SU-DHL-6 (cell line): Measurements from ENCODE around the gene SRP19.
"Not testable (repeated sequence)": the region's sequence is repeated elsewhere in the genome, so short reads cannot be mapped to it uniquely, and the experiment has no call there.

Source experiments
- H2AFZ ChIP-seq: fragments of 200-600 bp; sonication (generic); 2 replicates; pipeline ENCODE4 v1.6.1; 2014; ENCODE audit warnings: low read depth, mild to moderate bottlenecking, moderate library complexity, mixed read lengths, antibody characterized with exemption, low read length; ENCODE audit not compliant: severe bottlenecking
- H3F3A ChIP-seq: fragments of 200-600 bp; shearing (Covaris generic); 2 replicates; pipeline ENCODE4 v1.6.0; 2016; ENCODE audit warnings: antibody characterized with exemption, mild to moderate bottlenecking; ENCODE audit not compliant: insufficient read depth
- H3K27ac ChIP-seq: fragments of 200-600 bp; sonication (generic); 2 replicates; pipeline ENCODE4 v1.5.1; 2016; ENCODE audit warnings: low read depth, mild to moderate bottlenecking, low read length, moderate library complexity, mixed read lengths
- H3K27me3 ChIP-seq: fragments of 200-600 bp; sonication (generic), shearing (Covaris generic); 2 replicates; pipeline ENCODE4 v1.6.0; 2014; ENCODE audit warnings: mild to moderate bottlenecking, low read length
- H3K36me3 ChIP-seq: fragments of 200-600 bp; sonication (generic); 2 replicates; pipeline ENCODE4 v1.6.1; 2014; ENCODE audit warnings: mild to moderate bottlenecking, low read length, mixed read lengths
- H3K4me2 ChIP-seq: fragments of 300-600, 200-600 bp; shearing (Covaris generic), sonication (generic); 2 replicates; pipeline ENCODE4 v1.6.0; 2014; ENCODE audit warnings: low read length, low read depth, mild to moderate bottlenecking; ENCODE audit not compliant: poor library complexity, severe bottlenecking
- H3K4me3 ChIP-seq: fragments of 200-600 bp; sonication (generic); 2 replicates; pipeline ENCODE4 v1.5.1; 2014; ENCODE audit warnings: antibody characterized with exemption, low read length, mild to moderate bottlenecking, mixed read lengths; ENCODE audit not compliant: insufficient read depth, poor library complexity, severe bottlenecking
- H3K79me2 ChIP-seq: fragments of 200-600 bp; sonication (generic); 2 replicates; pipeline ENCODE4 v1.6.1; 2014; ENCODE audit warnings: mild to moderate bottlenecking, low read length, moderate library complexity; ENCODE audit not compliant: insufficient read depth
- H3K9ac ChIP-seq: fragments of 200-600 bp; sonication (generic); 2 replicates; pipeline ENCODE4 v1.7.0; 2014; ENCODE audit warnings: mild to moderate bottlenecking, low read length
- H3K9me2 ChIP-seq: fragments of 200-600 bp; sonication (generic); replicated peaks from 2 replicates; pipeline ENCODE4 v1.6.1; 2014; ENCODE audit warnings: low read length; ENCODE audit not compliant: insufficient read depth
- H3K9me3 ChIP-seq: fragments of 200-600 bp; sonication (generic); 2 replicates; pipeline ENCODE4 v1.6.1; 2014; ENCODE audit warnings: low read length, mixed read lengths; ENCODE audit not compliant: insufficient read depth
- H4K20me1 ChIP-seq: fragments of 200-600 bp; sonication (generic); 2 replicates; pipeline ENCODE4 v1.6.1; 2014; ENCODE audit warnings: low read depth, mild to moderate bottlenecking, antibody characterized with exemption, low read length, moderate library complexity, mixed read lengths
- CTCF ChIP-seq: fragments of 200-600 bp; sonication (generic); IDR thresholded peaks from one replicate; pipeline ENCODE4 v1.5.1; 2017; ENCODE audit warnings: antibody characterized with exemption, mild to moderate bottlenecking, low read length, moderate library complexity; ENCODE audit not compliant: insufficient read depth, poor library complexity, severe bottlenecking
- EZH2phosphoT487 ChIP-seq: fragments of 200-600 bp; sonication (generic), shearing (Covaris generic); conservative IDR thresholded peaks from 2 replicates; pipeline ENCODE4 v1.6.1; 2018; ENCODE audit warnings: mild to moderate bottlenecking, antibody characterized with exemption, low read length, moderate library complexity, mixed read lengths

The SRP19 gene

GRCh38 chr5:112854651-112855050 is 6.4 kb upstream of the SRP19 start:
- Histone ChIP-seq H3K4me3 (no peak overlapping the region), H3K27me3 (no peaks in the 10 kb centered on the region), H3K9me3 (no peaks in the 10 kb centered on the region), H3K9ac (no peak overlapping the region), H3K79me2 (no peaks in the 10 kb centered on the region), H4K20me1 (no peaks in the 10 kb centered on the region), H2AFZ (no peak overlapping the region), H3F3A (no peaks in the 10 kb centered on the region; the same call in 1 of the 2 replicates), H3K4me2 (no peak overlapping the region), H3K36me3 (no peaks in the 10 kb centered on the region), H3K27ac (no peak overlapping the region), H3K9me2 (no peaks in the 10 kb centered on the region)
- TF ChIP-seq EZH2phosphoT487 = no peak

- Histone ChIP-seq H3K4me2 (no peak overlapping the region), H3K79me2 (peaks cover 18% of the 10 kb centered on the region), H2AFZ (no peak overlapping the region), H3K9me2 (no peaks in the 10 kb centered on the region), H3K9ac (no peak overlapping the region), H3K27me3 (no peaks in the 10 kb centered on the region), H3K9me3 (no peaks in the 10 kb centered on the region), H4K20me1 (peaks cover 5% of the 10 kb centered on the region; the same call in 1 of the 2 replicates), H3K27ac (no peak overlapping the region), H3K36me3 (peaks cover 3% of the 10 kb centered on the region; the same call in 1 of the 2 replicates), H3F3A (no peaks in the 10 kb centered on the region; the same call in 1 of the 2 replicates), H3K4me3 (no peak overlapping the region)
- no peak for TF ChIP-seq EZH2phosphoT487
- no peak for TF ChIP-seq CTCF
Measured at GRCh38 chr5:112857866-112858265, 3.2 kb upstream of the SRP19 start.

- not testable (repeated sequence) for H3F3A ChIP-seq, H3K9me3 ChIP-seq, H3K9me2 ChIP-seq, H3K27me3 ChIP-seq, H4K20me1 ChIP-seq
- H3K27ac ChIP-seq = peak overlapping the region; percentile 25; the same call in 1 of the 2 replicates
- H3K9ac ChIP-seq = peak overlapping the region; percentile 91
- peak overlapping the region; percentile 97 for H3K4me2 ChIP-seq
- H3K36me3 ChIP-seq = peaks cover 25% of the 10 kb centered on the region; the same call in 1 of the 2 replicates
- H2AFZ ChIP-seq = peak overlapping the region; percentile 96
- H3K4me3 ChIP-seq = peak overlapping the region; percentile 99
- H3K79me2 ChIP-seq = peaks cover 41% of the 10 kb centered on the region
Measured at GRCh38 chr5:112860571-112860928, 537 bp upstream of the SRP19 start.

DNA sequence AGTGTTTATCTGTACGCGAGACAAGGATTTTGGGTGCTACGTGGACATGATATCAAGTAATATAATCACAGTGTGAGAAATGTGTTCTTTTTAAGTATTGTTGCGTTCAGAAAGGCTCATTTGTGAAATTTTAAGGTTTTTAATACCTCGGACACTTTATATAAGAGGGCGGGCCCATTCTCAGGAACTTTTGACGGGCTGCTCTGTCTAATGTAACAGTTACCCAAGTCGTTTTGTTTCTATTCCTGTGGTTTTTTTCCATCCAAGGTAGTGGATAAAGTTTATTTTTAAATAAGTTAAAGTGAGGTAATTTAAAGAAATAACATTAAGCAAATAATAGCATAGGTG is 525 bp downstream of the SRP19 start:
- Histone ChIP-seq H3K36me3 (peaks cover 28% of the 10 kb centered on the region), H3K4me3 (peak overlapping the region; percentile 99), H2AFZ (peak overlapping the region; percentile 24), H3K27me3 (no peaks in the 10 kb centered on the region), H3K9ac (peak overlapping the region; percentile 91), H3K27ac (peak overlapping the region; percentile 41), H3F3A (peaks cover 3% of the 10 kb centered on the region), H3K4me2 (peak overlapping the region; percentile 97), H4K20me1 (peaks cover 5% of the 10 kb centered on the region; the same call in 1 of the 2 replicates), H3K9me3 (no peaks in the 10 kb centered on the region), H3K79me2 (peaks cover 41% of the 10 kb centered on the region), H3K9me2 (no peaks in the 10 kb centered on the region)
- no peak for TF ChIP-seq EZH2phosphoT487
- no peak for TF ChIP-seq CTCF
